Measurements from ENCODE around the gene CORO6. TPM values are rescaled to one million over a fixed set of nuclear protein-coding genes. Genes with fewer than 3 reads are reported as not detected.

The CORO6 gene
- total RNA-seq, 2 donors from 2014 or later = 2.1 to 10.2 TPM

GRCh38 chr17:29614349-29615047, 8.2 kb downstream of the CORO6 start:
- H3K27me3 Mint-ChIP-seq = no peaks in the 10 kb centered on the region
- DNase-seq (ENCODE audit: low spot score) (no peak), ATAC-seq (no peak)
- peaks cover 34 to 37% of the 10 kb centered on the region in 2 donors for H3K4me1 Mint-ChIP-seq (ENCODE audit: low read depth in 2 of 2)
- peak overlapping the region in 1 of 2 donors; percentile 59 for H3K27ac Mint-ChIP-seq
- peak overlapping the region; percentile 86 for H3K4me3 Mint-ChIP-seq
- no peaks in the 10 kb centered on the region for H3K36me3 Mint-ChIP-seq
- H3K9me3 Mint-ChIP-seq = no peaks in the 10 kb centered on the region

DNA sequence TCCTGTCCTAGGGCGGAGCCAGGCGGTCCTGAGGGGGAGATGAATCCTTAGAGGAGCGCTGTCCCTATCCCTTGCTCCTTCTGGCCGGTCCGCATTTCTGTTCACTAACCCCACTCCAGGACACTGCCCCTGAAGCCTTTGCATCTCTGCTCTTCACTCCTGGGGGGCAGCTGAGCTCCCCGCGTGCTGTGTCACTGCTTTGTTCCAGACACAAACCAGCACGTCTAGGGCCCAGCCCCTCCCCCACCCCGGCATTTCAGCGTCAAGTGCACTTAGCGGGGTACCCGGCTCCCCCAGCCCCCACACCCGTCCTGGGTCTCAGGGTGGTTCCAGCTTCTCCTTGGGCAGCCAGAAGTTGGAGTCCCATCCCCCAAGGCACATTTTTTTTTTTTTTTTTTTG, 8.9 kb downstream of the CORO6 start:
- Mint-ChIP-seq H3K36me3 (no peaks in the 10 kb centered on the region), H3K27ac (no peak overlapping the region), H3K4me3 (peak overlapping the region; percentile 34), H3K9me3 (no peaks in the 10 kb centered on the region), H3K27me3 (no peaks in the 10 kb centered on the region), H3K4me1 (ENCODE audit: low read depth in 2 of 2) (peaks cover 34 to 42% of the 10 kb centered on the region in 2 donors)
- no peak for ATAC-seq
- no peak for DNase-seq (ENCODE audit: low spot score)

GRCh38 chr17:29613352-29613837, 9.3 kb downstream of the CORO6 start:
- peak; percentile 52 to 74 for ATAC-seq
- H3K9me3 Mint-ChIP-seq = no peaks in the 10 kb centered on the region
- H3K27ac Mint-ChIP-seq = no peak overlapping the region
- H3K27me3 Mint-ChIP-seq = no peaks in the 10 kb centered on the region
- H3K4me3 Mint-ChIP-seq = no peak overlapping the region
- peaks cover 34 to 44% of the 10 kb centered on the region in 2 donors for H3K4me1 Mint-ChIP-seq (ENCODE audit: low read depth in 2 of 2)
- DNase-seq (ENCODE audit: low spot score) = peak; percentile 93
- no peaks in the 10 kb centered on the region for H3K36me3 Mint-ChIP-seq

- H3K27me3 Mint-ChIP-seq = no peaks in the 10 kb centered on the region
- DNase-seq (ENCODE audit: low spot score) (no peak), ATAC-seq (no peak)
- H3K9me3 Mint-ChIP-seq = no peaks in the 10 kb centered on the region
- no peak overlapping the region for H3K27ac Mint-ChIP-seq
- H3K36me3 Mint-ChIP-seq = no peaks in the 10 kb centered on the region
- no peak overlapping the region for H3K4me3 Mint-ChIP-seq
- peaks cover 34 to 41% of the 10 kb centered on the region in 2 donors for H3K4me1 Mint-ChIP-seq (ENCODE audit: low read depth in 2 of 2)
Measured at GRCh38 chr17:29612404-29613280, 10.1 kb downstream of the CORO6 start.

GRCh38 chr17:29612094-29612403, 10.7 kb downstream of the CORO6 start:
- no peak for ATAC-seq
- H3K9me3 Mint-ChIP-seq = no peaks in the 10 kb centered on the region
- peaks cover 28 to 36% of the 10 kb centered on the region in 2 donors for H3K4me1 Mint-ChIP-seq (ENCODE audit: low read depth in 2 of 2)
- no peaks in the 10 kb centered on the region for H3K27me3 Mint-ChIP-seq
- no peak for DNase-seq (ENCODE audit: low spot score)
- no peak overlapping the region for H3K27ac Mint-ChIP-seq
- no peaks in the 10 kb centered on the region for H3K36me3 Mint-ChIP-seq
- no peak overlapping the region for H3K4me3 Mint-ChIP-seq

- H3K36me3 Mint-ChIP-seq = no peaks in the 10 kb centered on the region
- no peak for DNase-seq (ENCODE audit: low spot score)
Measured at GRCh38 chr17:29611351-29612093, 11.2 kb downstream of the CORO6 start.

DNA sequence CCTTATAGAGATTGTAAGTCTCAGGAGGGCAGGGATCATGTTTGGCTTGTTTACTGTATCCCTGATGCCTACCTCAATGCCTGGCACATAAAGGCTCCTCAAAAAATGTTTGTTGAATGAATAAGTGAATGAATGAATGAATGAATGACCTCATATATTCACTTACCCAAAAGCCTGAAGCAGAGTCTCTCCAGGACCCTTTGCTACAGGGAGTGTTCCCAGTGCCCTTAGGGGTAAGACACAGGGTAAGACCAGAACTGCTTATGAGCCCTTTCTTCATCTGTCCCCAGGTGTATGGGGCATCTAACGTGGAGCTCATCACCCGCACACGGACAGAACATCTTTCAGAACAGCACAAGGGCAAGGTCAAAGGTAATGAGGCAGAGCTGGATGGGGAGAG, 12.3 kb downstream of the CORO6 start:
- Mint-ChIP-seq H3K4me1 (ENCODE audit: low read depth in 2 of 2) (peaks cover 13 to 22% of the 10 kb centered on the region in 2 donors), H3K27me3 (no peaks in the 10 kb centered on the region), H3K36me3 (no peaks in the 10 kb centered on the region), H3K4me3 (no peak overlapping the region), H3K9me3 (no peaks in the 10 kb centered on the region), H3K27ac (no peak overlapping the region)
- DNase-seq (ENCODE audit: low spot score) (no peak), ATAC-seq (no peak)

More at GRCh38 chr17:29611351-29612093, 11.2 kb downstream of the CORO6 start:
- Mint-ChIP-seq H3K4me3 (no peak overlapping the region), H3K9me3 (no peaks in the 10 kb centered on the region), H3K27me3 (no peaks in the 10 kb centered on the region), H3K27ac (no peak overlapping the region), H3K4me1 (ENCODE audit: low read depth in 2 of 2) (peaks cover 23 to 31% of the 10 kb centered on the region in 2 donors)
- ATAC-seq = no peak

DNA sequence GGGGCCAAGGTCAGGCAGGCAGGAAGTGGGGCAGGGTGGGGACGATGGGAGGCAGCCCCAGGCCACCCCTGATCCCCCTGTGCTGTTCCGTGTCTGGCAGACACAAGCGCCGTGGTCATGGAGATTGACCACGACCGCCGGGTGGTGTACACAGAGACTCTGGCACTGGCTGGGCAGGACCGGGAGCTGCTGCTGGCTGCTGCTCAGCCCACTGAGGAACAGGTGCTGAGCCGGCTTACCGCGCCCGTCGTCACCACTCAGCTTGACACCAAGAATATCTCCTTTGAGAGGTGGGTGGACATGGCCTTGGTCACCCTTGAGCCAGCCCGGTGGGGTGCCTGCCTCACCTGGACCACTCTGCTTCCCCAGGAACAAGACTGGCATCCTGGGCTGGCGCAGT, 13.7 kb downstream of the CORO6 start:
- ATAC-seq (no peak), DNase-seq (ENCODE audit: low spot score) (no peak)
- no peak overlapping the region for H3K27ac Mint-ChIP-seq
- no peaks in the 10 kb centered on the region for H3K9me3 Mint-ChIP-seq
- H3K36me3 Mint-ChIP-seq = no peaks in the 10 kb centered on the region
- H3K4me1 Mint-ChIP-seq (ENCODE audit: low read depth in 2 of 2) = peaks cover 4 to 13% of the 10 kb centered on the region in 2 donors
- H3K4me3 Mint-ChIP-seq = no peak overlapping the region
- no peaks in the 10 kb centered on the region for H3K27me3 Mint-ChIP-seq

DNA sequence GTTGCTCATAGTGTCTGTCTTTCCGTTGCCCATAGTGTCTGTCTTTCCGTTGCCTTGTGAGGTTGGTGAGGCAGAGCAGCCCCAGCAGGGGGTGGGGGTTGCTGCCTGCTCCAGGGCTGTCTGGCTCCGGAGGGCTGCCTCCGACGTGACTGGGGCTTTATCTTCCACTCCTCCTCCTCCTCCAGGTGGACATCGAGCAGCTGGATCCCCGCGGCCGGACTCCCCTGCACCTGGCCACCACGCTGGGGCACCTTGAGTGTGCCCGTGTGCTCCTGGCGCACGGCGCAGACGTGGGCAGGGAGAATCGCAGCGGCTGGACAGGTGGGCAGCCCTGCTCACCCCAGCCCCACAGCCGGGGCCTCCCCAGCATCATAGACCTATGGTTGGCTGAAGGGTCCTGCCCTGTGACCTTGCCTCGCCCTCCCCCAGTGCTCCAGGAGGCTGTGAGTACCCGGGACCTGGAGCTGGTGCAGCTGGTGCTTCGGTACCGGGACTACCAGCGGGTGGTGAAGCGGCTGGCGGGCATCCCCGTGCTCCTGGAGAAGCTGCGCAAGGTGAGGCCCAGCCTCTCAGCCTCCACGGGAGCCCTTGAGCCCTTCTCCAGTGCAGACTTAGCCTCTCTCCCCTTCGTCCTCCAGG, 15.0 kb downstream of the CORO6 start:
- Mint-ChIP-seq H3K27ac (no peak overlapping the region), H3K36me3 (no peaks in the 10 kb centered on the region), H3K4me3 (no peak overlapping the region), H3K4me1 (ENCODE audit: low read depth in 2 of 2) (peaks cover 0 to 10% of the 10 kb centered on the region in 2 donors), H3K27me3 (no peaks in the 10 kb centered on the region), H3K9me3 (no peaks in the 10 kb centered on the region)
- ATAC-seq (peak in 1 of 2 donors; percentile 31), DNase-seq (ENCODE audit: low spot score) (no peak)

GRCh38 chr17:29603109-29603674, 19.5 kb downstream of the CORO6 start:
- Mint-ChIP-seq H3K27ac (no peak overlapping the region), H3K36me3 (no peaks in the 10 kb centered on the region), H3K4me1 (ENCODE audit: low read depth in 2 of 2) (no peaks in the 10 kb centered on the region), H3K9me3 (no peaks in the 10 kb centered on the region), H3K27me3 (no peaks in the 10 kb centered on the region), H3K4me3 (no peak overlapping the region)
- DNase-seq (ENCODE audit: low spot score) = no peak
- ATAC-seq = no peak

DNA sequence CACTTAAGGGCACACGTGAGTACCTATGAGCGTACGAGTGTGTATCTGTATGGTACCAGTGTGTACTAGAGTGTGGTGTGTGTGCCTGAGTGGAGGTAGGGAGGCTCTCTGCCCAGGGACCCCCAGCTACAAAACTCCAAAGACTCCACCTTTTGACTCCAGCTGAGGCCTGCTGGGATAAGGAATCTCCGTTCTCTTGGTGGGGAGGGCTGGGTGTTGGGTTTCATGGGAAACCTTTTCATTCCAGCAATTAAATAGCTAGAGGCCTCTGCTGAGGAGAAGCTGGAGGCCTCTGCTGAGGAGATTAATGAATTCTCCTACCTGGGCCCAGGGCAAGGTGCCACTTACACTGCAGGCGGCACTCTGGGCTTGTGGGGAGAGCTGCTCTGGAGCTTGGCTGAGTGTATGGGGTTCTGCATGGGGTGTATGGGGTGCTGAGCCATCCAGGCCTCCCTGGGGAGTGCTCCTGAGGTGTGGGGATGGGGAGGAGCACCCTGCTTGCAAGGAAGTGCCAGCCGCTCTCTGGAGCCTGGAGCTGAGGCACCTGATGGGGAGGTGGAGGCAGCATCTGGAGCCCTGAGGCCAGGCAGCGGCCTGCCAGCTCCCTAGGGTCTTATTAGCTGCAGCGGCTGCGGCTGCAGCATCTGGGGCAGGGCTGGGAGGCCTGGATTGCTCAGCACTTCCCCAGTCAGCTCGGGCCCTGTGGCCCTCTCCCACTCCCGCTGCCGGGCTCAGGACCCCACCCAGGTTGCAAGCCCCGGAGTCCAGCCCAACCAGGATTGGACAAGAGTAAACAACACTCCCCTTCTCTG, 25.1 kb downstream of the CORO6 start:
- no peaks in the 10 kb centered on the region for H3K36me3 Mint-ChIP-seq
- no peak overlapping the region for H3K27ac Mint-ChIP-seq
- no peak overlapping the region for H3K4me3 Mint-ChIP-seq
- H3K27me3 Mint-ChIP-seq = peaks cover 0 to 2% of the 10 kb centered on the region in 2 donors
- H3K9me3 Mint-ChIP-seq = no peaks in the 10 kb centered on the region
- no peak for ATAC-seq
- DNase-seq (ENCODE audit: low spot score) = no peak
- H3K4me1 Mint-ChIP-seq (ENCODE audit: low read depth in 2 of 2) = no peaks in the 10 kb centered on the region

- H3K9me3 Mint-ChIP-seq = no peaks in the 10 kb centered on the region
- no peak for ATAC-seq
- no peak overlapping the region for H3K27ac Mint-ChIP-seq
- H3K27me3 Mint-ChIP-seq = peaks cover 0 to 2% of the 10 kb centered on the region in 2 donors
- H3K4me1 Mint-ChIP-seq (ENCODE audit: low read depth in 2 of 2) = peaks cover 0 to 4% of the 10 kb centered on the region in 2 donors
- no peak for DNase-seq (ENCODE audit: low spot score)
- no peaks in the 10 kb centered on the region for H3K36me3 Mint-ChIP-seq
- H3K4me3 Mint-ChIP-seq = no peak overlapping the region
Measured at GRCh38 chr17:29596811-29597210, 25.9 kb downstream of the CORO6 start.

Data from natural killer cell treated with Interleukin-12 subunit alpha and Interleukin-12 subunit beta and Interleukin-15 and Interleukin-18, amount 100 ng/mL, for 72 hours (primary cell).